Heart left ventricle (tissue), 16 donors: ENCODE results near the gene SLC66A2. TPM values are rescaled to one million over a fixed set of nuclear protein-coding genes. Genes with fewer than 3 reads are reported as not detected.

Source experiments
- ATAC-seq, 4 donors: fragments of 200-7000 bp; cut with Tn5 transposase; one replicate each; pipeline ENCODE4 v1.9.1; 2020 to 2022; ENCODE audit warnings: moderate library complexity in 4 of 4, mild to moderate bottlenecking in 3 of 4, moderate number of reproducible peaks in 1 of 4
- DNase-seq, 5 donors: peaks; one replicate each; pipeline ENCODE4 v3.0.0-alpha.2; 2020
- H3K27ac ChIP-seq, 12 donors: fragments of 200-600 bp; sonication (generic) in 4 of 12; one replicate each; pipeline versions ENCODE4 v1.5.0 to v1.8.0; 2016 to 2022; ENCODE audit warnings: mild to moderate bottlenecking in 2 of 12
- H3K27me3 ChIP-seq, 9 donors: fragments of 200-600 bp; sonication (generic) in 2 of 9; one replicate each; pipeline versions ENCODE4 v1.5.1 to v1.8.0; 2016 to 2022; ENCODE audit warnings: mild to moderate bottlenecking in 3 of 9
- H3K36me3 ChIP-seq, 9 donors: fragments of 200-600 bp; sonication (generic) in 2 of 9; one replicate each; pipeline versions ENCODE4 v1.5.0 to v1.8.0; 2018 to 2022; ENCODE audit warnings: mild to moderate bottlenecking in 2 of 9
- H3K4me1 ChIP-seq, 12 donors: fragments of 200-600 bp; sonication (generic) in 4 of 12; one replicate each; pipeline versions ENCODE4 v1.5.0 to v1.8.0; 2016 to 2022; ENCODE audit warnings: mild to moderate bottlenecking in 3 of 12
- H3K4me3 ChIP-seq, 12 donors: fragments of 200-600 bp; sonication (generic) in 4 of 12; one replicate each; pipeline versions ENCODE4 v1.5.0 to v1.8.0; 2017 to 2022; ENCODE audit warnings: mild to moderate bottlenecking in 9 of 12, moderate library complexity in 4 of 12
- H3K9me3 ChIP-seq, 12 donors: fragments of 200-600 bp; sonication (generic) in 4 of 12; one replicate each; pipeline versions ENCODE4 v1.5.0 to v1.8.0; 2016 to 2022; ENCODE audit warnings: mild to moderate bottlenecking in 1 of 12
- POLR2A ChIP-seq, 2 donors: fragments of 450-650 bp; IDR thresholded peaks; one replicate each; pipeline ENCODE4 v1.6.1; 2017; ENCODE audit warnings: antibody characterized with exemption in 2 of 2, mild to moderate bottlenecking in 2 of 2, moderate library complexity in 2 of 2
- WGBS, 4 donors: extraction: QIAGEN DNeasy Blood & Tissue Kit in 2 of 4; methylation state at CpG; one replicate each; pipeline versions ENCODE4 v1.1.5 to v1.1.7; 2013 to 2018; 5-methylcytosine and 5-hydroxymethylcytosine counted together
- intact Hi-C, 10 donors: fragments of 100-400 bp; cut with DNase I; formaldehyde crosslinking; loops; one replicate each; pipeline versions ENCODE4 v1.11.1 to v1.14.2; 2022
- polyA plus RNA-seq, 2 donors: library from polyadenylated mRNA; stranded (reverse); fragments of 200-250 nt; gene quantifications; one replicate each; pipeline ENCODE4 v1.2.3, GENCODE V29; 2013
- total RNA-seq, 9 donors: library from RNA; depleted of rRNA in 2 of 9; stranded (reverse); fragments of >200 nt in 2 of 9; fragmentation: NEBNext Ultra II Directional in 3 of 9; extraction: Animal tissue kit (Norgen Biotek cat#: 25700) in 3 of 9; gene quantifications; one replicate each; pipeline versions ENCODE4 v1.1.0 to v1.2.4, GENCODE V29; 2016 to 2023
- TF ChIP-seq, protein P1 (sequence below), 12 donors: fragments of 200-600 bp; sonication (generic) in 4 of 12; IDR thresholded peaks; one replicate each; pipeline versions ENCODE4 v1.5.0 to v1.8.0; 2018 to 2022; ENCODE audit warnings: antibody characterized with exemption in 12 of 12, mild to moderate bottlenecking in 5 of 12
- donor health status: ischemic (EF 13 %, LVEDD 7.1; RV severe dilation, severe dysfunction).
- donor health status: healthy with polysubstance abuse.
- donor health status: DM: no; HTN: yes; CAD: no.
- donor health status: DM: no; HTN: no; CAD: no.
- donor health status: ischemic (EF 25% LVEDD 6.9; RV normal size, moderate dysfunction).
- donor health status: ischemic (EF 25% LVEDD 5.7; RV mildly dilated, moderate dysfunction).
- donor health status: healthy.
- donor health status: DM: yes; HTN: yes; CAD: no.
- donor health status: ischemic (EF 35%, LVEDD 5.7; RV mildly dilated, moderate dysfunction).
- donor health status: nonischemic (EF 11% LVEDD 7.7; RV severe dilation, severe dysfunction).
- donor health status: DM: yes; HTN: yes; CAD: no.
- donor health status: PGD.
- donor health status: ischemic (EF 29% LVEDD 5.4; RV normal size, mild dysfunction).
- donor health status: nonischemic (EF 23%, LVEDD 6.1; RV moderate dilation, normal function).

SLC66A2 gene
- total and polyA plus RNA-seq, 11 donors, result 19.7 to 33.4 (median 26.6) TPM

DNA sequence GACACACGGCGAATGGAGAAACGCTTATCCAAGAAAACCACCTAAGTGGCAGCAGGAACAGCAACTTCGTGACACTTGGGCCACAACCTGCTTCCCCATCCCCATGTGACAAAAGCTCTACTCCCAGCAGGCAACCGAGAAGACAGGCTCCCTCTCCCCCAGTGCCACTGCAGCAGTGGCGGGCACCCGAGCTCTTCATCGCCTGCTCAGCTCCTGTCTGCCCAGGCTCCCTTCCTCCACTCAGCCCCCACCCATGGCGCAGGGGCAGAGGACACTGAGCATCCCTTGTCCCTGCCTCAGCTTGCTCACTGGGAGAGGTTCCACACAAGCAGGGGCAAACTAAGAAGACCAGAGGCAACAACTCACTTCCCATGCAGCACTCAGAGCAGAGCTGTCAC, 22.9 kb downstream of the SLC66A2 start:
- Histone ChIP-seq H3K9me3 (peaks cover 0 to 48% (median 33%) of the 10 kb centered on the region in 12 donors), H3K4me1 (peaks cover 0 to 20% (median 7%) of the 10 kb centered on the region in 12 donors), H3K4me3 (no peak overlapping the region), H3K36me3 (peaks cover 0 to 47% (median 12%) of the 10 kb centered on the region in 9 donors), H3K27me3 (no peaks in the 10 kb centered on the region), H3K27ac (no peak overlapping the region)
- TF ChIP-seq POLR2A (IDR thresholded peaks at IDR 0.05), result no peak
- TF ChIP-seq, protein P1, sequence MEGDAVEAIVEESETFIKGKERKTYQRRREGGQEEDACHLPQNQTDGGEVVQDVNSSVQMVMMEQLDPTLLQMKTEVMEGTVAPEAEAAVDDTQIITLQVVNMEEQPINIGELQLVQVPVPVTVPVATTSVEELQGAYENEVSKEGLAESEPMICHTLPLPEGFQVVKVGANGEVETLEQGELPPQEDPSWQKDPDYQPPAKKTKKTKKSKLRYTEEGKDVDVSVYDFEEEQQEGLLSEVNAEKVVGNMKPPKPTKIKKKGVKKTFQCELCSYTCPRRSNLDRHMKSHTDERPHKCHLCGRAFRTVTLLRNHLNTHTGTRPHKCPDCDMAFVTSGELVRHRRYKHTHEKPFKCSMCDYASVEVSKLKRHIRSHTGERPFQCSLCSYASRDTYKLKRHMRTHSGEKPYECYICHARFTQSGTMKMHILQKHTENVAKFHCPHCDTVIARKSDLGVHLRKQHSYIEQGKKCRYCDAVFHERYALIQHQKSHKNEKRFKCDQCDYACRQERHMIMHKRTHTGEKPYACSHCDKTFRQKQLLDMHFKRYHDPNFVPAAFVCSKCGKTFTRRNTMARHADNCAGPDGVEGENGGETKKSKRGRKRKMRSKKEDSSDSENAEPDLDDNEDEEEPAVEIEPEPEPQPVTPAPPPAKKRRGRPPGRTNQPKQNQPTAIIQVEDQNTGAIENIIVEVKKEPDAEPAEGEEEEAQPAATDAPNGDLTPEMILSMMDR (IDR thresholded peaks at IDR 0.05), result no peak
- intact Hi-C loops, result no loop called here
- DNase-seq (peak in 1 of 5 donors; percentile 7), ATAC-seq (no peak)
- 96 to 99% (median 97%) methylated on average over 9 of the region's 9 CpGs for WGBS, 4 donors

DNA sequence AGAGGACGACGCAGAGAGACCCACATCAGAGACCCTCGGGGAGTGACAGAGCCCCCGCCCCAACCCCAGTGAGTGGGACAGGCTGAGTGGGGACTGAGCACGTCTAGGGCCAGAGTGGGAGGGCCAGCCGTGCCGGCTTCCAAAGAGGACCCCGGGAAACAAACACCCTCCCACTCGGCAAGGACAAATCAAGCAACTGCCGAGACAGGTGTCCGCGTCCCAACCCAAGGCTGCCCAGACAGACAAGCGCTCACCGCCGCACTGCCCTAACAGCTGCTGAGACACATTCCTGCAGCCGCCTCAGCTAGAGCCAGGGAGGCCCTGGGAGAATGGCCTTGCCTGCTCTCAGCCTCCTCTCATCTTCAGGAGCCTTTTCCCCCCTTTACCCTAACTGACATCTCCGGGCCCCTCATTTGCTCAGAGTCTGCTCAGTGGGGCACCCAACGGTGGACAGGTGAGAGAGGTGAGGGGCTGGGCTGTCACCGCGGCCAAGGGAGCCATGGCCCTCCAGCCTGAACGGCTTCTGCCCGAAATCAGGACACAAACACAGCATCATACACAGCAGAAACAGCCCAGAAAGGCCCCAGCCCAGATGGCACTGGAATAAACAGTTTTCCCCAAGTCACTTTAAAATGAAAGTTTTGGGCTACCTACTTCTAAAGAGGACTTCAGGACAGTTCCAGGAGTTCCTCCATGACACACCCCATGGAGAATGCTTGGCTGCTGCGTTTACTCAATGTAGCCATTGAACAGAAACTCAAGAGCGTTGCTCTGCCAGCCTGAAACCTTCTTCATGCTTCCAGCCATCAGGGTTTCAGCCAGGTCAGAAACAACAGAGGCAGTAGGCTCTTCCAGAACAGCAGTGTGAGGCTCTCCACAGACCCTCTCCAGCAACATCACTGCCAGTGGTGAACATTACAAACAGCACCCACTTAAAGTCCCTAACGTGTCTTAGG, 23.6 kb downstream of the SLC66A2 start:
- 89 to 95% (median 92%) methylated on average over 18 to 25 of the region's 25 CpGs for WGBS, 4 donors

DNA sequence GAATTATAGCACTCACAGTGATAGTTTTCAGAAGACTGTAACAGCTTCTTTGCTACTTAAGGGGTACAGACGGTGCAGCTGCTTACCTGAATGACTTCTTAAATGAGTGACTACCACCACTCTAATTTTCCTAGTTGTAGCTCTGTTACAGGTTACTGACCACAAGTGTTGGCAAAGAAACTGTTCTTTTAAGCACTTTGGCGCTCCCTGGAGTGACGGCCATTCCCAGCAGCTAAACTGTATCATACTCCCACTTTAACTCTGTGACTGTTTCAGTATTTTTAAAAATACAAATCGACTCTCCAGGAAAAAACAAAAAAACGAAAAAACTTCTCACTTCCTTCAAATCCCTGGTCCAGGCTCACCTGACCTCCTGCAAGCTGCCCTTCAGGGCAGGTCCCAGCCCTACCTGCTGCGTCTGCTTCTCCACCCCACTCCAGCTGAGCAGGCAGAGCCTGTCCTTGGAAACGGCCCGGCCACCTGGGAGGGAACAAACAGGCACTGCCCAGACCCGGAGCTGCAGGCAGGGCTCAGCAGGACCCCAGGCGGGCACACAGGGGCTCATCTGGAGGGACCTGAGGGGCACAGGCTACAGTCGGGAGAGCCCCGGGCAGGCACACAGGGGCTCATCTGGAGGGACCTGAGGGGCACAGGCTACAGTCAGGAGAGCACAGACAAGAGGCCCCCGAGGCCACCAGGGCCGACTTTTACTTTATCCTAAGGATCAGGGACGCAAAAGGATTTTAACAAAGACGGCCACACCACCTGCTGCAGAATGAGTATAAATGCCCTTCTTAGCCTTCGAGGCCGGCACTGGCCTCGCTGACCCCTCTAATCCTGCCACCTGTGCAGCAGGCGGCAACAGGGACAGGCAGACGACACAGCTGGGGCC, 24.5 kb downstream of the SLC66A2 start:
- no peak for ATAC-seq
- Histone ChIP-seq H3K4me3 (no peak overlapping the region), H3K27ac (no peak overlapping the region), H3K9me3 (peaks cover 0 to 33% (median 19%) of the 10 kb centered on the region in 12 donors), H3K27me3 (no peaks in the 10 kb centered on the region), H3K36me3 (peaks cover 0 to 55% (median 16%) of the 10 kb centered on the region in 9 donors), H3K4me1 (peaks cover 0 to 20% (median 7%) of the 10 kb centered on the region in 12 donors)
- intact Hi-C loops, result no loop called here
- 88 to 93% (median 92%) methylated on average over 19 to 21 of the region's 21 CpGs for WGBS, 4 donors
- DNase-seq, result peak in 3 of 5 donors; percentile 11 to 57 (median 16)
- TF ChIP-seq POLR2A (IDR thresholded peaks at IDR 0.05), result no peak
- TF ChIP-seq, protein P1 (IDR thresholded peaks at IDR 0.05), result no peak

More for the DNA sequence above, 23.6 kb downstream of the SLC66A2 start:
- H3K36me3 ChIP-seq, result peaks cover 0 to 51% (median 14%) of the 10 kb centered on the region in 9 donors
- DNase-seq (peak in 2 of 5 donors; percentile 13), ATAC-seq (peak in 1 of 4 donors; percentile 10)
- no peak overlapping the region for H3K4me3 ChIP-seq
- TF ChIP-seq, protein P1 (IDR thresholded peaks at IDR 0.05), result no peak
- no peak for TF ChIP-seq POLR2A (IDR thresholded peaks at IDR 0.05)
- peaks cover 0 to 20% (median 7%) of the 10 kb centered on the region in 12 donors for H3K4me1 ChIP-seq
- intact Hi-C loops, result no loop called here
- no peak overlapping the region for H3K27ac ChIP-seq
- H3K9me3 ChIP-seq, result peaks cover 0 to 42% (median 26%) of the 10 kb centered on the region in 12 donors
- H3K27me3 ChIP-seq, result no peaks in the 10 kb centered on the region
